GM21360 (cell line): Measurements from ENCODE around the gene CELA3A.

Experiments used
- ATAC-seq: cut with Tn5 transposase; IDR thresholded peaks from one replicate; pipeline ENCODE4 v1.9.1; 2021; ENCODE audit warnings: mild to moderate bottlenecking, moderate library complexity; ENCODE audit not compliant: unreplicated experiment

The CELA3A gene

GRCh38 chr1:22045604-22046228, 44.3 kb downstream of the CELA3A start:
- ATAC-seq, result no peak

DNA sequence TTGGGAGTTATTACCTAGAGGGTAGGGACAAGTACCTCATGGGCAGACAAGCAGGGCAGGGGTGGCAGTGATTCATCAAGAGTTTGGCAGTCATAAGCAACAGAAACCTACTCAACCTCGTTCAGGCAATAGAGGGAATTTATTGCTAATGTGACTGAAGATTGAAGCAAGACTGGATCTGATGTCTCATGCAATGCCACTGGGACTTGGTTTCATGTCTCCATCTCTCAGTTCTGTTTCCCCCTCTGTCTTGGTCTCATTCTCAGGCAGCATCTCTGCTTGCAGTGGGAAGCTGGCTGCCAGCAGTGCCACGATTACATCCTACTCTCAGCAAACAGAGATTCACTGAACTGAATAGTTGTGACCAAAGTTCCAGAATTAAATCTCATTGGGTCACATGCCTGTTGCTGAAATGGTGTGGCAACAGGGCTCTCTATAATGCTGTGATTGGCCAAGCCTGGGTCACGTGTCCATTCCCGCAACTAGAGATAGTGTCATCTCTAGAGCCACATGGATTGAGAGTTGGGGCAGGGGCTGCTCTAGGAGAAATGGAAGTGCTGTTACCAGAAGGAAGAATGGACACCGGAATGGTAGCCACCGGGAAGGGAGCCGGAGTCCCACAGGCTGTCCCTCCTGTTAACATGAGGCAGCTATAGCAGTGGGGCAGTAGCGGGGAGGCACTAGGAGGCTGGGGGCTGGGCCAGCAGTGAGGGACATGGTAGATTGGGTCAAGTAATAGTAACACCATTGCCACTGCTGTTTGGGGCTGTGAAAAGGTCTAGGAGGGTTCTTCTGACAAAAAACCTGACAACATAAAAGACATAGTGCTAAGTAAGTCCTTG, 47.1 kb downstream of the CELA3A start:
- ATAC-seq, result no peak

- no peak for ATAC-seq
Observed at GRCh38 chr1:22050330-22050729, 48.9 kb downstream of the CELA3A start.

GRCh38 chr1:22051607-22052114, 50.2 kb downstream of the CELA3A start:
- ATAC-seq, result no peak

GRCh38 chr1:22052115-22053016, 50.9 kb downstream of the CELA3A start, which contains the start of gene CDC42:
CDC42 (plus strand) TSS chr1:22052709; CDS start chr1:22078479, 25,770 bp downstream.
- ATAC-seq, result peak; percentile 81

- ATAC-seq, result peak; percentile 32
Observed at GRCh38 chr1:22053017-22053860, 51.8 kb downstream of the CELA3A start.

GRCh38 chr1:22053861-22054770, 52.7 kb downstream of the CELA3A start:
- ATAC-seq, result no peak

GRCh38 chr1:22055463-22055862, 54.0 kb downstream of the CELA3A start:
- no peak for ATAC-seq

- no peak for ATAC-seq
Observed at GRCh38 chr1:22056043-22056442, 54.6 kb downstream of the CELA3A start.

DNA sequence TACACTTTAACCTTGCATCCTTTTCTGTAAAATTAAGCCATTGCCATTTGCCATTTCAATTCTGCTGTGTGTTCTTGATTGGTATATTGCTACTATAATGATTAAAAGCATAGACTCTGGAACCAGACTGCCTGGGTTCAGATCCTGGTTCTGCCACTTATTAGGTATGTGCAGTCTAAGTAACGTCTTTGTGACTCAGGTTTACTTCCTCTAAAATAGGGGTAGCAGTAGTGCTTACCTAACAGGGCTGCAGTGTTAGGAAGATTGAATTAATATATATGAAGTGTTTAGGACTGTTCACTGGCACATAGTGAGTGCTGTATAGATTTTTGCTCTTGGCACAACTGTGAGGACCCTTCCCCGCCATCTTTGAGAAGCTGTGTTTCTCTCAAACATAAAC, 55.5 kb downstream of the CELA3A start:
- no peak for ATAC-seq

- no peak for ATAC-seq
Observed at GRCh38 chr1:22057861-22058260, 56.4 kb downstream of the CELA3A start.
